Stimulated activated naive CD8-positive, alpha-beta T cell treated with anti-CD3 and anti-CD28 coated beads, Interleukin-15, Interleukin-2, amounts not matched to agents 100 ng/mL and 50 ng/mL, for 24 hours (primary cell): ENCODE data around the gene DCUN1D4.
"Not testable (repeated sequence)": the region's sequence is repeated elsewhere in the genome, so short reads cannot be mapped to it uniquely, and the experiment has no call there.

Experiments
- H3K27ac Mint-ChIP-seq: one replicate; pipeline ENCODE4 v1.8.0; 2021; ENCODE audit warnings: mild to moderate bottlenecking, mixed read lengths
- H3K27me3 Mint-ChIP-seq: one replicate; pipeline ENCODE4 v1.8.0; 2021; ENCODE audit warnings: mixed read lengths
- H3K36me3 Mint-ChIP-seq: one replicate; pipeline ENCODE4 v1.8.0; 2021; ENCODE audit warnings: low read depth, mixed read lengths
- H3K4me1 Mint-ChIP-seq: one replicate; pipeline ENCODE4 v1.8.0; 2021; ENCODE audit warnings: low read depth, mixed read lengths
- H3K4me3 Mint-ChIP-seq: one replicate; pipeline ENCODE4 v1.8.0; 2021; ENCODE audit warnings: mild to moderate bottlenecking, mixed read lengths
- H3K9me3 Mint-ChIP-seq: one replicate; pipeline ENCODE4 v1.8.0; 2021; ENCODE audit warnings: mixed read lengths

The DCUN1D4 gene

DNA sequence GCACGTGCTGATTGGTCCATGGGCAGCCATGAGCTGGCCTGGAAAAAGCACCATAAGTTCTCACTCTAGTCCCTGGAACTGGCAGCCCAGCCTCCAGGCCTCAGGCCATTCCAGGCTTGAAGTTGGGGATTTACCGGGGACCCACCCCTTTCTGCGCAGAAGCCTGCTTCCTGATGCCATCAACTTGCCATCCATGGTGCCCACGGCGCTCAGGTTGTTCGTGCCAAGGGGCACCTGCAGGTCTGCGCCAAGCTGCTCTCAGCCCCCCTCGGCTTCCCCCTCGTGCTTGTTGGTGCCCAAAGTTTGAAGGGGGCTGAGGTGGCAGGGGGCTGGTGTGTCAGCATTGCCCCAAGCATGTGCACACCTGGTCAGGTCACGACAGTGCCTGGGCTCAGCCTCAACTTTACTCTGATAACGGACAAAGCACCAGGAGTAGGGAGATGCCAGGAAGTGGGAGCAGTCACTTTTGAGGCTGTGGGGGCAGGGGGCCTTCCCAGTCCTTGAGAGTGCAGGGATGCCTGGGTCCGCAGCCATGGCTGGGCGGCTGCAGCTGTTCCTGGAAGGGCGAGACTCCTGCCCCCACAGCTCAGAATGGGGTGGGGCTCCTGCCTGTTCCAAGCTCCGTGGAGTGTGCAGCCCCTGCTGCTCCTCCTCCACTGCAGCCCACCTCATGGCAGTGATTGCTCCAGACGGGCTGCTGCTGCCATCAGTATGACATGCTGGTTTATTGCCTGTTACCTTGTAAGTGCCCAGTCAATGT, 24.9 kb downstream of the DCUN1D4 start:
- no peak overlapping the region for H3K27ac Mint-ChIP-seq
- no peaks in the 10 kb centered on the region for H3K9me3 Mint-ChIP-seq
- H3K4me1 Mint-ChIP-seq = no peaks in the 10 kb centered on the region
- peaks cover 72% of the 10 kb centered on the region for H3K36me3 Mint-ChIP-seq
- H3K4me3 Mint-ChIP-seq = no peak overlapping the region
- no peaks in the 10 kb centered on the region for H3K27me3 Mint-ChIP-seq

DNA sequence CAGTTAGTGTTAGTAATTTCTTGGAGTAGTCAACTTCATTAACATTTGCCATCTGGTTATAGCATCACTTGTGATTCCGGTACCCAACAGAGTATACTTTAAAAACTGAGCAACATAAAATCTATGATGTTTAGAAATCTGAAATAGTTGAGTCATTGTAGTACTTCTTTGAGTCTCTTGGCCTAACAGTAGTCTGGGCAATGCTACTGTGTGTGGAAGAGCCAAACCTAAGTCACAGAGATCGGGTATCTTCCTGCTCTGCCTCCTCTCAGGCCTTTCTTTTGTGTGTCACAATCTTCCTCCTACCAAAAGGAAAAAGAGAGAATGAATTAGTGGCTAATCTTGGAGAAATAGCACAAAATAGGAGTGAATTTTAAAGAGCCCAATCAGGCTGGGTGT, 25.5 kb downstream of the DCUN1D4 start:
- H3K9me3 Mint-ChIP-seq = no peaks in the 10 kb centered on the region
- no peak overlapping the region for H3K27ac Mint-ChIP-seq
- no peaks in the 10 kb centered on the region for H3K4me1 Mint-ChIP-seq
- H3K27me3 Mint-ChIP-seq = no peaks in the 10 kb centered on the region
- peaks cover 73% of the 10 kb centered on the region for H3K36me3 Mint-ChIP-seq
- no peak overlapping the region for H3K4me3 Mint-ChIP-seq

DNA sequence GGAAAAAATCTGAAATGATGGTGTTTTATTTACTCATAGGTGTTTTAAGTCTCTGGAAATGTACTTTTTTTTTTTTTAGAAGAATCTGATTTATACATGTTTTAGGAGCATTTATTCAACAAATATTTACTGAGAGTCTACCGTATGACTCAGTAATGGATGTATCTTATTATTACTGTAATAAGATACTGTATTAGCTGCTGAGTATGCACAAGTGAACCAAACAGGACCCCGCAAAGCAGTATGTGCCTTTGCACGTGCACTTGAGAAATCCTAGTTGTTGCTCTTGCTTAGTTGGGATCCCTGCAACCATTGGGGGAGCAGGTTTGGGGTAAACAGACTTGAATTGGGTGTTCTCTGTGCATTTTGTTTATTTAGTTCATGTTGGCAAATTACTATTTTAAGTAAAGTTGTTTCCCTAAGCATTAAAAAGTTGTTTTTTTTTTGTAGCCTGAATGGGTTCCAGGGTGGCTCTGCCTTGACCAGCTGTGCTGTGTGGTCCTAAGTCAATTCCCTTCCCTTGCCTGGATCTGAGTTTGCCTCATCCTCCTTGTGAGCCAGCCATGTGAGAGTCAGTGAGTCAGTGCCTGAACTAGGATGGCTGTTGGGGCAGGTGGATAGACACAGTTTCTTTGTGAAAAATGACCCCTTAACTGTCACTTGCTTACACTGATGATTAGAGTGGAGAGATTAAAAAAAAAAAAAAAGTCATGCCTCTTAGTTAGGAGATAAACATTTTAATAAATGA, 27.7 kb downstream of the DCUN1D4 start:
- Mint-ChIP-seq H3K4me1 (no peaks in the 10 kb centered on the region), H3K4me3 (no peak overlapping the region), H3K36me3 (peaks cover 76% of the 10 kb centered on the region), H3K9me3 (peaks cover 6% of the 10 kb centered on the region), H3K27ac (no peak overlapping the region), H3K27me3 (no peaks in the 10 kb centered on the region)

DNA sequence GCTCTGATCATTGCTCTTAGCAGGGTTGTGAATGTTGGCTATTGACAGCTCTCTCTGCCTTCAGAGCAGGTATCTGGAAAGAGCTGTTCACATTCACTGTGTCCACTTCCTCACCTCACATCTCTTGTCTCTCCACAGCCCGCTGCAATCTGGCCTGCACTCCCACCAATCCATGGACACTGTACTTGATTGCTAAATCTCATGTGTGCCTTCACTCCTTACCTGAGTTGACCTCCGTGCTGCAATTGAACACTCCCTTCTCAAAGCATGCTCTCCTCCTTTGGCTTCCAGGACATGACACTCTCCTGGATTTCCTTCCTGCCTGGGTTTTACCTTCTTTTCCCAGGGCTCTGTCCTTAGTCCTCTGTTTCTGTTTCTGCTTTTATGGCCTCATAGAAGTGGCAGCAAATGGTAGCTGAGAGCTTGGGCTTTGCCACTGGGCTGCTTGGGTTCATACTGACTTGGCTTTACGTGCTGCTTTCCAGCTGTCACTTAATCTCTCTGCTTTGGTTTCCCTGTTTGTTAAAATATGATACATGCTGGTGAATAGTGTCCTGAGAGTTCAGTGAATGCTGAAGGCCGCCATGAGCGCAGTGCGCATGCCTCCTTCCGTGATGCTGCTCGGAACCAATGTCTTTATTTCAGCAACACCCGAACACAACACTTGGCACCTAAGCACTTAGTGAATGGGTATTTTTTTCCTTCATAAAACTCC, 29.5 kb downstream of the DCUN1D4 start:
- no peak overlapping the region for H3K4me3 Mint-ChIP-seq
- H3K36me3 Mint-ChIP-seq = peaks cover 70% of the 10 kb centered on the region
- peaks cover 6% of the 10 kb centered on the region for H3K9me3 Mint-ChIP-seq
- no peaks in the 10 kb centered on the region for H3K4me1 Mint-ChIP-seq
- no peaks in the 10 kb centered on the region for H3K27me3 Mint-ChIP-seq
- H3K27ac Mint-ChIP-seq = no peak overlapping the region

DNA sequence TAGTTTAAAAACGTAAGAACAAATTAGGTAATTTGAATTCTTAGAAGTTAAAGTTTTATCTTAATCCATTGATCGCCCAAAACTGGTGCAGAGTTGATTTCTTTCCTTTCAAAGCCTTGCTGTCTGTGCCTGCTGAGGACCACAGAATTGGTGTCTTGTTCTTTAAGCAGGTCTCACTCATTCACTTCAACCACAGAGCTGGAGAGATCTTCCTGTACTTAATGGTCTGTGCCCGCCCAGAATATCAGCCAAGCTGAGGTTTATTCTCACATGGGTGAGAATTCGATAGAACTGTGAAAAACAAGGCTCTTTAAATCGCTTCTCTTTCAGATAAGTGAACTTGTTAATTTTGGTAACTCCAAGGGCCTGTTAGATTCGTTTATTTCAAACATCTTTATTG, 31.6 kb downstream of the DCUN1D4 start:
- no peaks in the 10 kb centered on the region for H3K27me3 Mint-ChIP-seq
- H3K9me3 Mint-ChIP-seq = peaks cover 6% of the 10 kb centered on the region
- H3K27ac Mint-ChIP-seq = no peak overlapping the region
- no peaks in the 10 kb centered on the region for H3K4me1 Mint-ChIP-seq
- peaks cover 77% of the 10 kb centered on the region for H3K36me3 Mint-ChIP-seq
- no peak overlapping the region for H3K4me3 Mint-ChIP-seq

DNA sequence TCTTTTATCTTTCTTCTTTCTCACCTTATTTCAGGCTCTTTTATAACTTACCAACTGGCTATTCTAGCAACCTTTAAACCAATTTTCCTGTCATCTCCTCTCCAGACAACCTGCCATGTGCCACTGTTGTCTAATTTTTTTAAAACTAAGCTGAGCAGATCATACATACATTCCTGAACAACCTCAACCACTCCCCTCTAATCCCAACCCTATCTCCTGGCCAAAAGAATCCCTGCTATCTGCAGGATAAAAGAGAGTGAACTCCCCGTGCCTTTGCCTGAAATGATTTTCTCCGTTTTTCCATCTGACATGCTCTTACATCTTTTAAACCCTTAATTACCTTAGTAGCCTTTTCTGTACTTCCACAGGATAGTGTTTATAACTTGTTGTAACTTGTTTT, 35.5 kb downstream of the DCUN1D4 start:
- Mint-ChIP-seq H3K4me3 (no peak overlapping the region), H3K27me3 (no peaks in the 10 kb centered on the region), H3K27ac (no peak overlapping the region), H3K36me3 (peaks cover 66% of the 10 kb centered on the region), H3K4me1 (no peaks in the 10 kb centered on the region), H3K9me3 (peaks cover 6% of the 10 kb centered on the region)

DNA sequence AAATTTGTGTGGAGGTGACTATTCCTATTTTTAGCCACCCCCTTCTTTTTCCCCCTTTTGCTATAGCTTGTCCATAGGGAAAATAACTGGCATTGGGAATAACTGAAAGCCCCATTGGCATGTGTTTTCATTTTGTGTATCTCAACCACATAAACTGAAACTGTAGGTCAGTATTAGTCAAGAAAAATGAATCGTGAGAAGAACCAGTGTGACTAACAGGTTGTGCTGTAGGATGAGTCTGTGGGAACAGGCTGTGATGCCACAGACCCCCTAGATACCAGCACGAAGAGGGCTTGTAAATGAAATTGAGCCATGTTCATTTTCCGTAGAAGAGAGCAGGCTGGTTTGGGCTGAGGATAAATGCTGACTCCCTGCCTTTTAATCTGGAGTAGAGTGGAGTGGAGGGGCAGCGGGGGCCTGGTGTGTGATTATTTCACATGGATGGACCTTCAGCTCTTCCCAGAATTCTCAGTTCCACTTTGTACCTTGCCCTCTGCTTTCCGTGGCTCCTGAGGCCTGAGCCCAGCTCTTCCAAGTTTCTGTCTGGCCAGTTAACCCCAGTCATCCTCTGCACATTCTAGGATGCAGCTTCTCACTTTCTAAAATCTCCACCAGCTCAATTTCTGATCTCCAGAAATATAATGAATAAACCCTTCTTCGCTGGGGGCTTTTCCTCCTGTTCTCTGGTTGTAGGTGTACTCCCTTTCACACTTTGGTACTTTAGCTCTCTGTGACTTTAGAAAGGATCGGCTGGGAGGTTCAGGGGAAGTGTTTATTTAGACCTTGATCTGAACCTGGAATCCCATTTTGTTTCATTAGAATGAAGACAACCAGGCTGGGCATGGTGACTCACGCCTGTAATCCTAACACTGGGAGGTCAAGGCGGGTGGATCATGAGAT, 37.3 kb downstream of the DCUN1D4 start:
- Mint-ChIP-seq H3K4me3 (no peak overlapping the region), H3K27ac (no peak overlapping the region), H3K36me3 (peaks cover 61% of the 10 kb centered on the region), H3K9me3 (no peaks in the 10 kb centered on the region), H3K4me1 (no peaks in the 10 kb centered on the region), H3K27me3 (no peaks in the 10 kb centered on the region)

DNA sequence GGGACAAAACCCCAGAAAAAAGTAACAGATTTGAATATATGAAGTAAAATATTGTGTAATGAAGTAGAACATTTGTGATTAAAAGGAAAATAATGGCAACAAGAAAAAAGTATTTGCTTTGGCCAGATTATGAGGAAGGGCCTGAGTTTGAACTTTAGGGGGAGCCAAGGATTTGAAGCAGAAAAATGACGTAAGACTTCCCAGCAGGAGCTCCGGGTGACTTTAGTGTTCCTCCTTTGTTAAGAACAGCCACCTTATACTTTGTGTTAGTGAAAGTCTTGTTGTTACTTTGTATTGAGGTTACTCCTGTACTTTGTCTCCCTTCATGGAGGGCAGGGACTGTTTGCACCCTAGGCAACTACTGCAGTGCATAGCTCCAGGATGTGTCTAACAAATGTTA, 41.1 kb downstream of the DCUN1D4 start:
- H3K4me3 Mint-ChIP-seq = no peak overlapping the region
- H3K27me3 Mint-ChIP-seq = no peaks in the 10 kb centered on the region
- H3K4me1 Mint-ChIP-seq = no peaks in the 10 kb centered on the region
- H3K9me3 Mint-ChIP-seq = no peaks in the 10 kb centered on the region
- H3K36me3 Mint-ChIP-seq = peaks cover 60% of the 10 kb centered on the region
- no peak overlapping the region for H3K27ac Mint-ChIP-seq

DNA sequence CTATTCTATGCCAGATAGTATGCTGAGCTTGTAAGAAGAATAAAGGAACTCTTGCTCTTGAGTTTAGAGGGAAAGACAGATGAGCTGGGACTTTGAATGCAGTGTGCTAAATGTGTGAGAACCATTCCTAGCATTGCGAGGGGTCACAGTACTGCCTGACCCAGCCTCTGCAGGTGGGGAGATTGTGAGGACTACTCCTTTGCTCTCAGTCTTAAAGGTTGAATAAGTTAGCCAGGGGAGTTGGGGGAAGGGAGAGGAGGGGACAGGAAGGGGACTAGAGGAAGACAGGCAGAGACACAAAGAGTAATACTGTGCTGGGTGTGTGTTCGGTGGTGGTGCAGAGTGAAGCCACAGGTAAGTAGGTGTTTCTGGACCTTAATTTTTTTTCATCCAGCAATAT, 41.7 kb downstream of the DCUN1D4 start:
- peaks cover 60% of the 10 kb centered on the region for H3K36me3 Mint-ChIP-seq
- H3K27me3 Mint-ChIP-seq = no peaks in the 10 kb centered on the region
- no peak overlapping the region for H3K27ac Mint-ChIP-seq

DNA sequence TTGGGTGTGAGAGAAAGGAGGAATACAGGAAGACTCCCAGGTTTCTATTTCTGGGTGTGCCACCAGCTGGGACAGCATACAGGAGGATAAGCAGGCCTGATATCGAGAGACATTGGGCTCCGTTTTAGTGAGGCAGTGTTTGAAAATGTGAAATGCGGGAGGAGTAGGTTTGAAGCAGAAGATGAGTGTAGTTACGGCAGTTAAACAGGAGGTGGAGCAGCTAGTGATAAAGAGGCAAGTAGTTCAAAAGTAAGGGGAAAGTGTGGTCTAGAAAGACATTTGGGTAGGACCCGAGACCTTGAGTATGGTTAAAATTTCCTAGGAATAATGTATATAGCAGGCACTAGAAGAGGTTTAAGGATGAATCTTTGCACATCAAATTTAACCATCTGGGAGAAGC, 42.4 kb downstream of the DCUN1D4 start:
- H3K27me3 Mint-ChIP-seq = no peaks in the 10 kb centered on the region
- H3K9me3 Mint-ChIP-seq = no peaks in the 10 kb centered on the region
- no peak overlapping the region for H3K4me3 Mint-ChIP-seq
- peak overlapping the region; percentile 3 for H3K27ac Mint-ChIP-seq
- H3K4me1 Mint-ChIP-seq = no peaks in the 10 kb centered on the region
- peaks cover 66% of the 10 kb centered on the region for H3K36me3 Mint-ChIP-seq

More for the DNA sequence above, 41.7 kb downstream of the DCUN1D4 start:
- no peaks in the 10 kb centered on the region for H3K9me3 Mint-ChIP-seq
- no peak overlapping the region for H3K4me3 Mint-ChIP-seq
- H3K4me1 Mint-ChIP-seq = no peaks in the 10 kb centered on the region

DNA sequence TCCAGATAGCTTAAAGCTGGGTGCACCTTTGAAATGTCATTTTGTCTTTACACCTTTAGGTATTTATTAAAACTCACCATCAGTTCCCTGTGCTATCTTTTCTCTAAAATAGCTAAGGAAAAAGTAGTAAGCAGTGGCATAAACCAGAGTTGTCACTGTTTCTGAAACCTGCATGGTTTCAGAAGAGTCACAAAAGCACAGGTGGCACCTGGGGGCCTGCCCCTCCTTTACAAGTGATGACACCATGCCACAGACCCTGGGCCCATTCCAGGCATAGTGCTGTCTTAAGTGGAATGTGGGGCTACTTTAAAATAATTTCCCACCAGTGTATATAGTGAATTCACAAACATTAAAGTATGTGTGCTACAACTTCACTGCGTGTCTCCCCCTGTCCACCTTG, 47.8 kb downstream of the DCUN1D4 start:
- peaks cover 50% of the 10 kb centered on the region for H3K36me3 Mint-ChIP-seq
- peaks cover 7% of the 10 kb centered on the region for H3K4me1 Mint-ChIP-seq
- no peak overlapping the region for H3K4me3 Mint-ChIP-seq

DNA sequence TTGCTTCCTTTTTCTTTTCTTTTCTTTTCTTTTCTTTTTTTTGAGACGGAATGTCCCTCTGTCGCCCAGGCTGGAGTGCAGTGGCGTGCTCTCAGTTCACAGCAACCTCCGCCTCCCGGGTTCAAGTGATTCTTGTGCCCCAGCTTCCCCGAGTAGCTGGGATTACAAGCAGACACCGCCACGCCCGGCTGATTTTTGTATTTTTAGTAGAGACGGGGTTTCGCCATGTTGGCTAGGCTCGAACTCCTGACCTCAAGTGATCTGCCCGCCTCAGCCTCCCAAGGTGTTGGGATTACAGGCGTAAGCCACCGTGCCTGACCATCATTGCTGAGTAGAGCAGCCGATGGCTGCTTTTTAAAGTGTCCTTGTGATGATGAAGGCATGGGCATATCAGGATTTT, 50.4 kb downstream of the DCUN1D4 start:
- H3K4me1 Mint-ChIP-seq = peaks cover 11% of the 10 kb centered on the region
- H3K9me3 Mint-ChIP-seq, H3K27me3 Mint-ChIP-seq, H3K4me3 Mint-ChIP-seq, H3K27ac Mint-ChIP-seq: not testable (repeated sequence)
- peaks cover 45% of the 10 kb centered on the region for H3K36me3 Mint-ChIP-seq

More for the DNA sequence above, 47.8 kb downstream of the DCUN1D4 start:
- Mint-ChIP-seq H3K27me3 (no peaks in the 10 kb centered on the region), H3K9me3 (no peaks in the 10 kb centered on the region), H3K27ac (no peak overlapping the region)

DNA sequence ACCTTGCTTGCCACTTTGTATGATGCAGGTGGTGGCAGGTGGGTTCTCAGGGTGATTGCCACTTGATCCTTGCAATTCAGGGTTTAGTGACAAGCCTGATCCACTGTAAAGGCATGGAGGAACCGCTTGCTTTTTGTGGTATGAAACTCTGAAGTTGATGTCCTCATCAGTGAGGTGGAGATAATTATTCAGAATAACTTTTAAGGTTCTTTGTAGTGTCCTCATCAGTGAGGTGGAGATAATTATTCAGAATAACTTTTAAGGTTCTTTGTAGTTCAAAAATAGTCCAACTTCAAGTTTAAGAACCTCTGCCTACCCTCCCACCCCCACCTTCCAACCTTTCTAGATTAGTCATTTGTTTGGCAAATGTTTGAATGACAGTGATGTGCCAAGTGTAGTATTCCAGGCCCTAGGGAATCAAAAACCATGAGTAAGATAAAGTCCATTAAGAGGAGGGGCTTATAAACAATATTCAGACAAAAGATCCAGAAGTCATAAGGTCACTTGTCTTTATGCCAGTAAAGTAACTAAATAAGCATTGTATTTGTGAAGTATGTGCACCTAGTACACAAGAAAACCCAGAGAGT, 51.2 kb downstream of the DCUN1D4 start:
- Mint-ChIP-seq H3K36me3 (peaks cover 51% of the 10 kb centered on the region), H3K4me3 (no peak overlapping the region), H3K4me1 (peaks cover 11% of the 10 kb centered on the region), H3K27ac (no peak overlapping the region), H3K9me3 (no peaks in the 10 kb centered on the region), H3K27me3 (no peaks in the 10 kb centered on the region)

DNA sequence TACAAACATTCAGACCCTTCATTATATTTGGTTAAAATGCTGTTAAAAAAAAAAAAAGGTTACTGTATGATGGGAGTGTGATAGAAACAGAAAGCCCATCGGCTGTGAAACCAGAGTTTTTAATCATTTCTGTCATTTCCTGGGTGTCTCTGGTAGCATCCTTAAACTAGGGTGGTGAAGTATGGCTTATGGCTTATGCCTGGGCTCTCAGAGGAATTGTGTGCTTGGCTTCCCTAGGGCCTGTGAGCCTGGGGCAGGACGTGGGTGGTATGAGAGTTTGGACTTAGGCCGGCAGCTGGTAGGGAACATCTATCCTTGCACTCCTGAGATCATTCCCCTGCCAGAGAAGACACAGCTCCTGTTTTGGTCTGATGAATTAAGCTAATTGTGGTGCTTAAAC, 52.2 kb downstream of the DCUN1D4 start:
- Mint-ChIP-seq H3K27ac (no peak overlapping the region), H3K4me3 (no peak overlapping the region), H3K4me1 (peaks cover 11% of the 10 kb centered on the region), H3K9me3 (no peaks in the 10 kb centered on the region), H3K36me3 (peaks cover 46% of the 10 kb centered on the region), H3K27me3 (no peaks in the 10 kb centered on the region)
